ENCODE measurements around the gene KRTAP10-11.
A peak's percentile ranks its signal among the peaks of the same experiment; 100 is the strongest.
"Not testable (repeated sequence)": the region's sequence is repeated elsewhere in the genome, so short reads cannot be mapped to it uniquely, and the experiment has no call there.

Gene KRTAP10-11

GRCh38 chr21:44615466-44615865, 30.7 kb upstream of the KRTAP10-11 start:
- no peak for DNase-seq

GRCh38 chr21:44615911-44616590, 30.2 kb upstream of the KRTAP10-11 start:
- no peak for DNase-seq

DNA sequence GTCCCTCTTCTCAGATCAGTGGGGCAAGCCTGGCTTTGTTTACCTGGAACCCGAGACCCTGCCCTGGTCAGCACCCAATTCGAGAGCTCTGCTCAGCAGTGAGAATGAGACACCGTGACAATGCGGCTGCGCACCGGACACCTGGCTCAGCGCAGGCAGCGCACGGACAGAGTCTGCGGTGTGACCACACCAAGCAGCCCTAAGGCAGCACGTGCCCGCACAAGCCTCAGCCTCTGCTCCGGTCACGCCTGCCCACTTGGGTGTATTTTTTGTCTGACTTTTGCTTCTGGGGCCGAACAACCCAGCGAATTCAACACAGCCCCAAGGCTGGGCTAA, 29.7 kb upstream of the KRTAP10-11 start:
- no peak for DNase-seq

DNA sequence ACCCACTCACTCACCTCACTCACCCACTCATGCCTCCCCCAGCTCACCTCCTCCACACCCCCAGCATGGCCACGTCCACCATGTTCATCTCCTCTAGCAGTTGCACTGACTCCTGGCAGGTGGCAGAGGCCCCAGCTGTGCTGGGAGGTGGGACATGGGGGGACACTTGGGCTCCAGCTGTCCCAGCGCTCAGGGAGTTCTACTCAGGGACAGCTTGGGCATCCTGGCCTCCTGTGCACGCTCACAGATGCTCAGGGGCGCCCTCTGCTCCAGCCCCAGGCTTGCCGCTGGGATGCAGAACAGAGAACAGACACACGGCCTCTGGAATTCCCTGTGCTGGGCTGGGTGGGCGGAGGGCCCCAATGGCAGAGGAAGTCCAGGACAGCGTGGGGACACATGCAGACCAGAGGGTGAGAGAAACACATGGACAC, 29.1 kb upstream of the KRTAP10-11 start:
- no peak for DNase-seq

DNA sequence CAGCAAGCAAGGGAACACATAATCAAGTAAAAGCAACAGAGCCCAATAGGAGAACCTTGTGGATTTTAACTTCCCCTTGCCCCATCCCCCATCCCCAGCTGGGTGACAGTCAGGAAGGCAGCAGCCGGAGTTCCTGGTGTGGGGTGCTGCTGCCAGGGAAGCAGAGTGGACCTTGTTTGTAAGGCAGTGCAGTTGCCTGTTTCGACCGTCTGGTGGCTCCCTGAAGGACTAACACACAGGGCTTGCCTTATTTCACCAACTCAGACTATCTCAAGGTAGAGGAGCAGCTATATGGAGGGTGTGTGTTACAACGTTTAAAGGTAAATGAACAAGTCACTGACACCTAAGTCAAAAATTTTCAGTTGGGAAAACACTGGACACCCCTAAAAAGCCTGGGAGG, 27.7 kb upstream of the KRTAP10-11 start:
- peak; percentile 35 for DNase-seq

DNA sequence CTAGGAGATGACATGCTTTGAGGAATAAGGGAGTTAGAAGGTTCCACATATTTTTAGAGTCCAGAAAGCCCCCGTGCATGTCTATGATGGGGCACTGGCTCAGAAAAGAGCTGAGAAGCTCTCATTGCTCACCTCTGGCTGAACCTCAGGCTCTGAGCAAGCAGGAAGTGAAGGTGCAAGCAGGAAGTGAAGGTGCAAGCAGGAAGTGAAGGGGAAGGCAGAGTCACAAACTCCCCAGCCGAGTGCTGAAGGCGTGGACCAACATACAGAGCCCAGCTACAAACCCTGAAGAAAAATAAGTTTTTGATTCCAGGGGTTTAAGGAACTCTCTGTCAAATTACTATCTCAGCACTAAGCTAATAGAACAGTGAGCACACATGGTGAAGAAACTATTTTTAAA, 27.3 kb upstream of the KRTAP10-11 start:
- no peak for DNase-seq

DNA sequence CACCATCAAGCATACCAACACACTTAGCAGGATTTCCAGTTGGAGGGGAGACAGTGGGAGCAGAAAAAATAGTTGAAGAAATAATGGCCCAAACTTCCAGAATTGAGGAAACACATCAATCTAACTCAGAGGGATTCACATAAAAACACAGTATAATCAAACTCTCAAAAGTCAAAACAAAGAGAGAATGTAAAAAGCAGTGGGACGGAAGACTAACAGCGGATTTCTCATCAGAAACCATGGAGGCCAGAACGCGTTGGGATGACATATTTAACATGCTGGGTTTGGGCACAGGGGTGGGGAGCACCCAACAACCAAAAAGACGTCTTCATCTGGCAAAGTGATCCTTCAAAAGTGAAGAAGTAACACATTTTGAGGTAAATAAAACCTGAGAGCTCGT, 26.3 kb upstream of the KRTAP10-11 start:
- DNase-seq, result no peak

DNA sequence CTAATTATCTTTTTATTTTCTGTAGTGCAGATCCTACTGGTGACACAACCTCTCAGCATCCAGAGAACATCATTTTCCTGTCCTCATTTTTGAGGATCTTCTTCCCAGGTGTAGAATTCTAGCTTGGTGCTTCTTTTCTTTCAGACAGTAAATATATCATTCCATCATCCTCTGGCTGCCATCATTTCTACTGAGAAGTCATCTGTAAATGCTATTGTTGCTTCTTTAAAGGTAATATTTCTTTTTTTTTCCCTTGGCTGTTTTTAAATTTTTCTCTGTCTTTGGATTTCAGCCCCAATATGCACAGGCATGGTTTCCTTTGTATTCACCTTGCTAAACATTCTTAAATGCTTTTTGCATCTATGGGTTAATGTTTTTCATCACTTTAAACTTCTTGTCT, 22.6 kb upstream of the KRTAP10-11 start:
- no peak for DNase-seq

DNA sequence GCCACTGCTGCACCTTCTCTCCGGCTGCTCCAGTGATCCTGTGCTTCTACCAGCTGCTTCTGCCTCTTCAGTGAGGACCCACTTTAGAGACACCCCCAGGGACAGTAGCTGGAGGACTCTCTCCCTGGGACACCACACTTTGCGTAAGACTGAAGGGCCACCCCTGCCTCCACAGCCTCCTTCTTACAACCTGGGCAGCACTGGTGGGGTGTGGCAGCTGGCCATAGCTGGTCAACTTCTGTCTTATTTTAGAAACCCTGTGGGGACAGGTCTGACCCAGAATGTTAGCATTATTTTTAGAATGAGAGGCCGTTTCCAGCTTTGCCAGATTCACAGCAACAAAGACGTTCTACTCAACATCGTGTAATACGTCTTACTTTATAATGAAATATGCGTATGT, 20.5 kb upstream of the KRTAP10-11 start:
- no peak for DNase-seq

- DNase-seq, result no peak
Observed at GRCh38 chr21:44626262-44626661, 20.0 kb upstream of the KRTAP10-11 start.

GRCh38 chr21:44626673-44627143, 19.5 kb upstream of the KRTAP10-11 start, which contains the start of gene KRTAP10-9:
TSS of gene KRTAP10-9 (plus strand) at chr21:44627093. CDS start at chr21:44627172, 79 bp downstream.
- no peak for DNase-seq

- DNase-seq, result not testable (repeated sequence)
Observed at GRCh38 chr21:44627181-44627822, 18.9 kb upstream of the KRTAP10-11 start.

DNA sequence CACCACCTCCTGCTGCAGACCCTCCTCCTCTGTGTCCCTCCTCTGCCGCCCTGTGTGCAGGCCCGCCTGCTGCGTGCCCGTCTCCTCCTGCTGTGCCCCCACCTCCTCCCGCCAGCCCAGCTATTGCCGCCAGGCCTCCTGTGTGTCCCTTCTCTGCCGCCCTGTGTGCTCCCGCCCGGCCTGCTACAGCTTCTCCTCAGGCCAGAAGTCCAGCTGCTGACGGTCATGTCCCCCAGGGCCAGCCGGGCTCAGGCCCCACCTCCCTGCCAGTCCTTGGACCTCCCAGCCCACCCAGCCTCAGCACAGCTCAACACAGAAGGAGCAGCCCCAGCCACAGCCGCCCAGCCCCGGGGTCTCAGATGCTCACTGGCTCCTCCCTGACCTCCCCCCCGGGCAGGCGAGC, 18.4 kb upstream of the KRTAP10-11 start:
- DNase-seq, result not testable (repeated sequence)

DNA sequence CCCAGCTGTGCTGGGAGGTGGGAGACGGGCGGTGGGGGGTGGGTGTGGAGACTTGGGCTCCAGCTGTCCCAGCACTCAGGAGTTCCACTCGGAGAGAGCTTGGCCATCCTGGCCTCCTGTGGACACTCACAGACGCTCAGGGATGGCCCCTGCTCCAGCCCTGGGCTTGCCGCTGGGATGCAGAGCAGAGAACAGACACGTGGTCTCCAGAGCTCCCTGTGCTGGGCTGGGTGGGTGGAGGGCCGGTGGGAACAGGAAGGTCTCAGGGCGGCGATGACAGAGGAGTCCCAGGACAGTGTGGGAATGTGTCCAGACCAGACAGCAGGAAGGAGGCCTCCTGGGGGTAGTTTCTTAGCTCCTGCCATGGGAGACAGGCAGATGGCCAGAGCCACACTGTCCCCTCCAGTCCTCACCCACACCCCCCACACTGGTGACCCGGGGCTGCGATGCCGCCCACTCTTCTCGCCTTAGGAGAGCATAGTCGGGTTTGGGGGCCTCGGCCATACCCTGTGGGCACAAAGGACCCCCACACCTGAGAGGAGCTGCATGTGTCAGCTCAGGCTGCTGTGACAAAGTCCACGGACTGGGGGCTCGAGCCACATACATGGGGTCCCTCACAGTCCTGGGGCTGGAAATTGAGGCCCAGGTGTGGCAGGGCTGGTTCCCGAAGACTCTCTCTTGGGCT, 17.4 kb upstream of the KRTAP10-11 start:
- DNase-seq, result no peak

GRCh38 chr21:44630440-44630839, 15.8 kb upstream of the KRTAP10-11 start:
- no peak for DNase-seq

GRCh38 chr21:44632067-44632466, 14.1 kb upstream of the KRTAP10-11 start:
- no peak for DNase-seq

GRCh38 chr21:44636209-44637017, 9.8 kb upstream of the KRTAP10-11 start:
- DNase-seq, result no peak

DNA sequence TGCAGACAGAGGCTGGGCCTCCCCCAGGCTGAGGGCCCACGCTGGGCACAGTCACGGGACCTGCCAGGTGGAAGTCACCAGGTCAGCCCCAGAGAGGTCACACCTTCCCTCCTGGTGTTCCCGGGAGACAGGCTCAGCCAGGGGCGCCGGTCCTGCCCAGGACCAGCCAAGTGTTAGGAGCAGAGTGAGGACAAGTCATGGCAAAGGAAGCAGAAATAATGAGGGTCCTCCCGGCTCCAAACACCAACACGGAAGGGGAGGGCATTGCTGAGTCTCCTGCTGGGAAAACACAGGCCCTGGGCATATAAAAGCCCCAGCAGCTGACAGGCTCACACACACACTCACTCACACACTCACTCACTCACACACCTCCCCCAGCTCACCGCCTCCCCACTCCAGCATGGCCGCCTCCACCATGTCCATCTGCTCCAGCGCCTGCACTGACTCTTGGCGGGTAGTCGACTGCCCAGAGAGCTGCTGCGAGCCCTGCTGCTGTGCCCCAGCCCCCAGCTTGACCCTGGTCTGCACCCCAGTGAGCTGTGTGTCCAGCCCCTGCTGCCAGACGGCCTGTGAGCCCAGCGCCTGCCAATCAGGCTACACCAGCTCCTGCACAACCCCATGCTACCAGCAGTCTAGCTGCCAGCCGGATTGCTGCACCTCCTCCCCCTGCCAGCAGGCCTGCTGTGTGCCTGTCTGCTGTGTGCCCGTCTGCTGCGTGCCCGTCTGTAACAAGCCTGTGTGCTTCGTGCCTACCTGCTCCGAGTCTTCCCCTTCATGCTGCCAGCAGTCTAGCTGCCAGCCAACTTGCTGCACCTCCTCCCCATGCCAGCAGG, 9.0 kb upstream of the KRTAP10-11 start, which contains the start of gene KRTAP10-10:
KRTAP10-10 (plus strand) TSS at position 339 of the 833 bp plus-strand sequence; CDS start at position 401, 62 bp downstream.
- no peak for DNase-seq

- DNase-seq, result not testable (repeated sequence)
Observed at GRCh38 chr21:44637851-44638348, 8.3 kb upstream of the KRTAP10-11 start.

GRCh38 chr21:44638506-44639330, 7.5 kb upstream of the KRTAP10-11 start:
- not testable (repeated sequence) for DNase-seq

- DNase-seq, result no peak
Observed at GRCh38 chr21:44639331-44639655, 6.9 kb upstream of the KRTAP10-11 start.
